C4-2B (cell line): ENCODE results near the gene CRYBB3.

ENCODE experiments used
- H3K27ac ChIP-seq: fragments of 450-650 bp; 2 replicates; pipeline ENCODE4 v1.5.1; 2017
- CTCF ChIP-seq: fragments of 450-650 bp; conservative IDR thresholded peaks from 2 replicates; pipeline ENCODE4 v1.5.1; 2017; ENCODE audit warnings: mild to moderate bottlenecking
- ZFX ChIP-seq: fragments of 450-650 bp; IDR thresholded peaks from 2 replicates; pipeline ENCODE4 v1.6.1; 2017

The CRYBB3 gene

GRCh38 chr22:25199731-25200520 is at the start of gene CRYBB3:
TSS of gene CRYBB3 (plus strand) at chr22:25199858. CDS start at chr22:25201397, 1,539 bp downstream.
- TF ChIP-seq CTCF, result no peak
- no peak for TF ChIP-seq ZFX
- H3K27ac ChIP-seq, result no peak within 1 kb of the TSS

- peak overlapping the region; percentile 66 for H3K27ac ChIP-seq
- TF ChIP-seq ZFX (no peak), CTCF (no peak)
These were observed 45.5 kb upstream of the CRYBB3 start for GRCh38 chr22:25153961-25154666.

- TF ChIP-seq ZFX (no peak), CTCF (no peak)
- peak overlapping the region; percentile 66 for H3K27ac ChIP-seq
These were observed 45.0 kb upstream of the CRYBB3 start for GRCh38 chr22:25154667-25154999.

DNA sequence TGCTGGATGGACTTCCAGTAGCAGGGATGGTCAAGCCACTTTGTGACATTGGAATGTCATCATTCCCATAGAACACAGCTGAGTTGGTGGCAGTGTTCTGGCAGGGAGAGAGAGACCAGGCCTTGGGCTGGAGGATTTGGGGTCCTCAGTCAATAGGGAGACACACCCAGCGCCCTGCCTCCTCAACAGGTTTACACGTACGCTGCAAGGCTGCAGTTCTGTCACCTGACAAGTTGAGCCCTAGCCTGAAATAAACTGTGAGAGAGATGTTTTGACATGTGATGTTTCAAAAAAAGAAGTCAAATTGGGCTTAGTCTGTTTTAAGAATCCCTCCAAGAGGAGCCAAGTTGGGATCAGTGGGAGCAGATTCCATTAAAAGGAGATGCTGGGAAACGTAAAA is 42.9 kb upstream of the CRYBB3 start:
- no peak for TF ChIP-seq CTCF
- no peak for TF ChIP-seq ZFX

DNA sequence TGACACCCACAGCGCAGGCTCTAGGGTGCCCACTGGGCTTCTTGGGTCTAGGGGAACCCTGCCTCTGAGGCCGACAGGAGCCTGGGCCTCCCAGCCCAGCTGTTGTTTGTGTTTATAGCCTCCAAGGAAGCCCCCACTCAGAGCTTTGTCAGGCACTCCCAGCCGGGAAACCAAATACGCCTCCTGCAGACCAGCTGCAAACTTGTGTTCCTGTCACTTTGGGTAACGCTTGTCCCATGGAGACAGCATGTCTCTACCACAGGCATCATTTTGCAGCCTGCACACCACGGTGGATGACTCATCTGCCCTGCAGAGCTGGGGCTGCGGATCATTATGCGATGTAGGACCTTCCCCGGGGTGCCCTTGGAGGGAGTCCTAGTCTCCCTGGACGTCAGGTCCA is 40.6 kb upstream of the CRYBB3 start:
- H3K27ac ChIP-seq, result no peak overlapping the region
- no peak for TF ChIP-seq ZFX
- no peak for TF ChIP-seq CTCF

More for the DNA sequence above, 42.9 kb upstream of the CRYBB3 start:
- no peak overlapping the region for H3K27ac ChIP-seq

- TF ChIP-seq ZFX, result no peak
- no peak for TF ChIP-seq CTCF
- no peak overlapping the region for H3K27ac ChIP-seq
These were observed 39.3 kb upstream of the CRYBB3 start for GRCh38 chr22:25160120-25160996.
